ENCODE data around the gene CYTH1.
A peak's percentile ranks its signal among the peaks of the same experiment; 100 is the strongest.

CYTH1 gene

DNA sequence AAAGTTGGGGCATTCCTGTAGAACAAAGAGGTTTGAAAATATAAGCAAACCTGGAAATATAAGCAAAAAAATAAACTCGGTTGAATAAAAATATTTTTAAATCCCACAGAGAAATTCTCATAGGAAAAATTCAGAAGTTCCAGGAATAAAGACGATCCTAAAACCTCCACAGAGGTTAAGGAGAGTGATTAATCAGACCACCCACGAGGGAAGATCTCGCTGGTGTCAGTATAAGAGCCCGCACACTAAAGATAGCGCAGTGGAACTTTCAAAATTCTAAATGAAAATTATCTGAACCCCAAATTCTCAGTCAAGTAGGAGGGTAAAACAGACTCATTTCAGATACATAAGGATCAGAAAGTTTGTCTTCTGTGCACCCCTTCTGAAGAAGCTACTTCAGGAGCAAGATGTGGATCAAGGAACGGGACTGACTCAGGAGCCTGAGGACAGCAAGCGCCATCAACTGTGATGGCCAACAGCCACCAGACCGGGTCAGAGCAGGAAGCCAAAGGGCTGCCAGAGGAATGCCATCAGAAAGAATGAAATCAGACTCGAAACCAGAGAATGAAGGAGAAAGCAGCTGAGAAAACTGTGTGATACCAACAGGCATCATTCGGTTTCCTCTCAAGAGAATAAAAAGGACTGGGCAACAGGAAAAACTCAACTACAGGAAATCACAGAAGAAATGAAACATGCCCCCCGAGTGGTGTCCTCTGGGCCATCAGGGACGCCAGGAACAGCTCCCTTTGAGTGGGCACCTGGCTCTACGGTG is 66.9 kb downstream of the CYTH1 start:
- DNase-seq, result no peak

DNA sequence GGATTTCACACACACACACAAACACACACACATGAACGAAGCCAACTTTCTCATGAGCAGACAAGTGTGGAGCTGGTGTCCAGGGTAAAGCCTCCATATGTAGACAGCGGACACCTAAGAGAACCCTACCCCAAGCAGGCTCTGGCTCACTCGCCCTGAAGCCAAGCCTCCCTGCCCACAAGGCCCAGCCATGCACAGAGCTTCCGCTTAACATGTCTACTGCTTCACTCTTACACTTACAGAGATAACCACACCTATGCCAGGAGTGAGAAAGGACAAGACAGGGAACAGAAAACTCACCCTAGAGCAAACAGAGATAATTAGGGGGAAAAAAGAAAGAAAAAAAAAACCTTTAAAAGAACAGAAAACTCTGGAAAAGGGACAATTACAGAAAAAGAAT is 67.5 kb downstream of the CYTH1 start:
- DNase-seq, result no peak

GRCh38 chr17:78712043-78712442 is 70.0 kb downstream of the CYTH1 start:
- DNase-seq, result no peak

- DNase-seq, result no peak
These were observed 71.5 kb downstream of the CYTH1 start for GRCh38 chr17:78710607-78711006.

DNA sequence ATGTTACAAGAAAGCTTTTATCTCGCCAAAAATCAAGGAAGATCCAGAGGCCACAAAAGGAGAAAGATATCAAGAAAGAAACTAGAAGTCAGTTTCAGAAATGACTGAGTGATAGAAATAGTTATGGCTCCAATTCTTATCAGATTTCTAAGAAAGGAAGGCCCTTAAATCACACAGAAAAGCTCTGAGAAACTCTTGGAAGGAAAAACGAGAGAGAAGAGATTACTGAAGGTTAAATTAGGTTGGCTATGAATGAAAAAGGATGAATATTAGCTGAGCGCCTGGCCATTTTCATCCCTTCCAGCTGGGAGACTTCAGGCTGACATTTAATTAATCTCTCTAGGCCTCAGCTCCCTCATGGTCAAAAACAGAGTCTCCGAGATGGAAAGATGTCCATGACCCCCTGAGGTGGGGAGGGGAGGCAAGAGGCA is 72.3 kb downstream of the CYTH1 start:
- DNase-seq, result no peak

- DNase-seq, result no peak
These were observed 72.9 kb downstream of the CYTH1 start for GRCh38 chr17:78709119-78709681.

DNA sequence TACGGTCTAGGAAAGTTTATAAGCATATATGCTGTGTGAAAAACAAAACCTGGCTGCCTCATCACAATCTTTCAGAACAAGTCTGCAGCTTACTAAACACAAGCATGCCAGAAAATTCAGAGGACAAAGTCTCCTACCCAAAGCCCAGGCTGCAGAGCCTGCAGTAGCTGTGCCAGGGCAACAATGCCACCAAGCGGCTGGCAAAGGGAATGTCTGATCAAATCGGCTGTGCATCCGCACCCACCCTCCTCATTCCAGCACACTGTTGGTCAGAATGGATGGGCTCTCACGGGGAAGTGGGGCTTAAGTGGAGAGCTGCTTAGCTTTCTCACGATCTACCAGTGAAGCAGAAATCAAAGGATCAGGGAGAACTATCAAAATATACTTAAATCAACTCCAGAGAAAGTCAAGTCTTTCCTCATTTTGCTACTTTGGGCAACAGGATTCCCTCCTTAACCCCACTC is 73.5 kb downstream of the CYTH1 start:
- peak in 3 of 4 experiments; percentile 21 to 55 (median 27) for DNase-seq

GRCh38 chr17:78707923-78708322 is 74.2 kb downstream of the CYTH1 start:
- no peak for DNase-seq

GRCh38 chr17:78707016-78707415 is 75.1 kb downstream of the CYTH1 start:
- no peak for DNase-seq

- DNase-seq, result no peak
These were observed 75.7 kb downstream of the CYTH1 start for GRCh38 chr17:78706271-78706915.

- no peak for DNase-seq
These were observed 77.0 kb downstream of the CYTH1 start for GRCh38 chr17:78705071-78705470.

GRCh38 chr17:78704594-78704993 is 77.5 kb downstream of the CYTH1 start:
- no peak for DNase-seq

- DNase-seq, result no peak
These were observed 84.3 kb downstream of the CYTH1 start for GRCh38 chr17:78697554-78698343.

DNA sequence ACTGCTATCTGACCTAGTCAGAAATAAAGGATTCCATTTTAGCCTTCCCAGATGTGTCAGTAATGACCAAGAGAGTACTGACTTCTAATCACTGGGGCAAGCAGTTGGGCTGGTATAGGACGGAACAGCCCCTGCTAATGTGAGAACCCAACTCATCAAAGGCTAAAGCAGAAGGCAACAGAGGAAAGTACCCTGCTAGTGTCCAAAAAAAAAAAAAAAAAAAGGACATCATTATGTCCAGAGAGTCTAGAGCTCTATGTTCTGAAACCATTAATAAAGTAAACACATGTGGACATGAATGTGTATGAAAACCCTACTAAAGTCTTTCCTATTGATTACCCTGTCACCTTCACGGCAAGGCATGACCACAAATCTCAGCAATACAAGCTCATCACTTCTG is 85.0 kb downstream of the CYTH1 start:
- DNase-seq, result no peak

GRCh38 chr17:78696016-78696982 is 85.8 kb downstream of the CYTH1 start:
- no peak for DNase-seq

DNA sequence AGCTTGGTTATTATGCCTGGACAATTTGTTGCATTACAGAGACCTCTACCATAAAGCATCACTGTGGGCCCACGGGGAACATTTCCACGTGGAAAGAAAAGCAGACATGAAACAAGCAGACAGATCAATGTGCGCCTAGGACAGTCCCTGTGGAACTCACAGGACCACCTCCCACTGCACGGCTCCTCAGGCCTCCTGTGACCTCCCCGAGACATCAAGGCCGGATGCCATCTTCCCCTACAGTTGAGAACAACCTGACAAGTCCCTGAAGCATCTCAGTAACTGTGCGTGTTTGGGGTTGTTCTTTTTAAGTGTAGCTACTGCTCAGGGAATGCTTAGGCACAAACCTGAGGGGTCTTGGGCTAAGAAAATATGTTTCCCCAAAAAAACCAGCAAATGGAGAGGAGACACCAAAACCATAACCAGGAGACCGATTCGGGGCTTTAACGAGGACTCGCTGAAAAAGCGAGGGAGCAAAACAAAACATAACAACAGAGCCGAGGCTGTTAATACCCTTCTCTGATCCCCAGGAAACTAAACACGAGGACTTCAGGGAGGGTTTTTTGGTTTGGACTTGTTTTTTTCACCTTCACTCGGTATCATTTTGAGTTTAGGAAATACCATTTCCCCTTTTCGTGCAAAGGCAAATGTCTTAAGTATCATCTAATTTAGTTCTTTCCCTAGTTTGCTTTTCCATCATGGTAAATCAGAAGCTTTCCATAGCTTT is 87.1 kb downstream of the CYTH1 start:
- no peak for DNase-seq

DNA sequence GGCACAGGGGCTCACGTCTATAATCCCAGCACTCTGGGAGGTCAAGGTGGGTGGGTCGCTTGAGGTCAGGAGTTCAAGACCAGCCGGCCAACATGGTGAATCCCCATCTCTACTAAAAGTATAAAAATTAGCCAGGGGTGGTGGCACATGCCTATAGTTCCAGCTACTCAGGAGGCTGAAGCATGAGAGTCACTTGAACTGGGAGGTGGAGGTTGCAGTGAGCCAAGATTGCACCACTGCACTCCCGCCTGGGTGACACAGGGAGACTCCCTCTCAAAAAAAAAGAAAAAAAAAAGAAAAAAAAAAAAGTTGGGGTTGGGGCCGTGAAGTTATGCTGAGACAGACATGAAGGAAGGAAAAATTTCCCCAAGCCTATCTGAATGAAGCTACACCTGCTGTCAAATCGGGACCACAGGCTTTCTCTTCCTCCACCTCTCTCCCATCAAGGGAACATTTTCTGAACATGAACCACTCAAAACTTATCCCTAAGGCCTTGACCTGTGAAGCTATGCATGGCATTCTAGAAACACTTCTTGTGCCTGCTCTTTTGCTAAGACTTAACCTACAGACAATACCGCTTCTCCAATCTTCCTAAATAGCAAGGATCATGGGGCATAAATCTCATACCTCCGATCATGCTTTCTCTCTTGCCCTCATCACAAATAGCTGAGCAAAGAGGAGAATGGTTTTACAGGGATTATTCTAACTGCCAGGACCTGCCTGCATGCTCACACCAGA is 88.6 kb downstream of the CYTH1 start:
- DNase-seq, result no peak

- DNase-seq, result no peak
These were observed 89.5 kb downstream of the CYTH1 start for GRCh38 chr17:78692460-78693010.

GRCh38 chr17:78689029-78689428 is 93.0 kb downstream of the CYTH1 start:
- no peak for DNase-seq

DNA sequence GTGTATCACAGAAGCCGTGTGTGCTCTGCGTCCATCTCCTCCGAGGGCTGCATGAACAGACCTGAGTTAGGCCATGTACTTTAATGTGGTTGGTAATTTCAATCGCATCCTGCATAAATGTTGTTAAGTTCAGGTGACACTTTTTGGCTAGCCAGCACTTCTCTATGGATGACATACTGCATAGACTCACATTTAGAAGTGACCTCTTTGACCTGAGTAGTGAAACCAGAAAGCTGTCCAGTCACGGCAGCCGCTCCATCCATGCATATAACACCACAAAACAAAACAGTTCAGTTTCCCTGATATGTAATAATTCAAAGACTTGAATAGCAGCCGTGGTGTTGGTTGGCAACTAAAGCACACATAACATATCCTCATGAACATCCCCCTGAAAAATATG is 94.1 kb downstream of the CYTH1 start:
- no peak for DNase-seq

All from activated naive CD4-positive, alpha-beta T cell (primary cell).